Ascending aorta (tissue), 2 donors: Measurements from ENCODE around the gene MED15. TPM values are rescaled to one million over a fixed set of nuclear protein-coding genes. Genes with fewer than 3 reads are reported as not detected.

Experiments used
- DNase-seq, 2 donors: peaks; one replicate each; pipeline ENCODE4 v3.0.0-alpha.2; 2019; ENCODE audit warnings: low spot score in 2 of 2
- H3K27ac ChIP-seq, 2 donors: fragments of 200-600 bp; sonication (generic); one replicate each; pipeline ENCODE4 v1.5.1; 2016 to 2017; ENCODE audit warnings: mild to moderate bottlenecking in 1 of 2
- H3K27me3 ChIP-seq: fragments of 200-600 bp; sonication (generic); one replicate; pipeline ENCODE4 v1.5.1; 2017
- H3K36me3 ChIP-seq, 2 donors: fragments of 200-600 bp; sonication (generic); one replicate each; pipeline ENCODE4 v1.5.1; 2016
- H3K4me1 ChIP-seq, 2 donors: fragments of 200-600 bp; sonication (generic); one replicate each; pipeline ENCODE4 v1.5.1; 2016 to 2017; ENCODE audit warnings: mild to moderate bottlenecking in 1 of 2
- H3K4me3 ChIP-seq, 2 donors: fragments of 200-600 bp; sonication (generic); one replicate each; pipeline ENCODE4 v1.5.1; 2016 to 2017; ENCODE audit warnings: mild to moderate bottlenecking in 1 of 2
- H3K9me3 ChIP-seq, 2 donors: fragments of 200-600 bp; sonication (generic); one replicate each; pipeline ENCODE4 v1.5.1; 2016
- intact Hi-C: fragments of 100-400 bp; cut with DNase I; formaldehyde crosslinking; loops from one replicate; pipeline ENCODE4 v1.15.1; 2023
- total RNA-seq: library from RNA; depleted of rRNA; stranded (reverse); fragments of >200 nt; gene quantifications from one replicate; pipeline ENCODE4 v1.1.0, GENCODE V29; 2016
- TF ChIP-seq, protein P1 (sequence below), 3 experiments: fragments of 200-600 bp in 2 of 3; fragments of 450-650 bp in 1 of 3; sonication (generic) in 2 of 3; IDR thresholded peaks; one replicate each; pipeline ENCODE4 v1.5.1; 2016 to 2019; ENCODE audit warnings: antibody characterized with exemption in 3 of 3, mild to moderate bottlenecking in 1 of 3, moderate library complexity in 1 of 3

The MED15 gene
- total RNA-seq, 1 donor from 2014 or later = 204 TPM

DNA sequence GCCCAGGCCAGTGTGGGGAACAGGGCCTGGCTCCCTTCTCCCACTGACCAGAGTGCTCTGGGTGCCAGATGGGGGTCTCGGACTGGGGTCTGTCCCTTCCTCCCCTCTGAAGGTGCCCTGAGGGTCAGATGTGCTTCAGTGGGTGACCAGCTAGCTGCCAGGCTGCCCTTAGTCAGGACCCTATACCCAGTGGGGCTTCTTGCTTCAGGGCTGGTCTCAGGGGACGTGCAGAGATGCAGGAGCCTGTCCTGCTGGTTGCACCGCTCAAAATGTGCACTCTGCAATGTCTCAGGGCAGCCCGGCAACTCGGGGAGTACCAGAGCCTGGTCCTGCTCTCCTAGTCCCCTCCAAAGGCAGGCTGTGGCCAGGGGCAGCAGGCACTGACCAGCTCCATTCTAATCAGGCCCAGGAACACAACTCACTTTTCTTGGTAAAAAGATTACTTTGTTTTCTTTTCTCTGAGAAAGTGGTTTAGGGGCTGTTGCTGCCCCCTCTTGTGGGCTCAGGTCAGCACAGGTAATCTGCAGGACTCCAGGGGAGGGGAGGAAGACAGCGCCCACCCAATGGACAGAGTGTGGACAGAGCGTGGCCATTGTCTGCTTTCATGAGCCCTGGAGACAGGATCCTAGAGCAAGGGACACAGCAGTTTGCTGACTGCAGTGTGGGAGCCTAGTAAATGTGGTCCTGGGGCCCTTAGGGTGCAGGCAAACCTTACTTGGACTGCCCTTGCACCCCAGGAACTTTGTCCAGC is 80.9 kb downstream of the MED15 start:
- no peaks in the 10 kb centered on the region for H3K9me3 ChIP-seq
- H3K4me1 ChIP-seq = no peaks in the 10 kb centered on the region
- peaks cover 41 to 46% of the 10 kb centered on the region in 2 donors for H3K36me3 ChIP-seq
- intact Hi-C loops = no loop called here
- TF ChIP-seq, protein P1, sequence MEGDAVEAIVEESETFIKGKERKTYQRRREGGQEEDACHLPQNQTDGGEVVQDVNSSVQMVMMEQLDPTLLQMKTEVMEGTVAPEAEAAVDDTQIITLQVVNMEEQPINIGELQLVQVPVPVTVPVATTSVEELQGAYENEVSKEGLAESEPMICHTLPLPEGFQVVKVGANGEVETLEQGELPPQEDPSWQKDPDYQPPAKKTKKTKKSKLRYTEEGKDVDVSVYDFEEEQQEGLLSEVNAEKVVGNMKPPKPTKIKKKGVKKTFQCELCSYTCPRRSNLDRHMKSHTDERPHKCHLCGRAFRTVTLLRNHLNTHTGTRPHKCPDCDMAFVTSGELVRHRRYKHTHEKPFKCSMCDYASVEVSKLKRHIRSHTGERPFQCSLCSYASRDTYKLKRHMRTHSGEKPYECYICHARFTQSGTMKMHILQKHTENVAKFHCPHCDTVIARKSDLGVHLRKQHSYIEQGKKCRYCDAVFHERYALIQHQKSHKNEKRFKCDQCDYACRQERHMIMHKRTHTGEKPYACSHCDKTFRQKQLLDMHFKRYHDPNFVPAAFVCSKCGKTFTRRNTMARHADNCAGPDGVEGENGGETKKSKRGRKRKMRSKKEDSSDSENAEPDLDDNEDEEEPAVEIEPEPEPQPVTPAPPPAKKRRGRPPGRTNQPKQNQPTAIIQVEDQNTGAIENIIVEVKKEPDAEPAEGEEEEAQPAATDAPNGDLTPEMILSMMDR (IDR thresholded peaks at IDR 0.05) = no peak
- no peak for DNase-seq
- H3K4me3 ChIP-seq = no peak overlapping the region
- no peak overlapping the region for H3K27ac ChIP-seq
- no peaks in the 10 kb centered on the region for H3K27me3 ChIP-seq

DNA sequence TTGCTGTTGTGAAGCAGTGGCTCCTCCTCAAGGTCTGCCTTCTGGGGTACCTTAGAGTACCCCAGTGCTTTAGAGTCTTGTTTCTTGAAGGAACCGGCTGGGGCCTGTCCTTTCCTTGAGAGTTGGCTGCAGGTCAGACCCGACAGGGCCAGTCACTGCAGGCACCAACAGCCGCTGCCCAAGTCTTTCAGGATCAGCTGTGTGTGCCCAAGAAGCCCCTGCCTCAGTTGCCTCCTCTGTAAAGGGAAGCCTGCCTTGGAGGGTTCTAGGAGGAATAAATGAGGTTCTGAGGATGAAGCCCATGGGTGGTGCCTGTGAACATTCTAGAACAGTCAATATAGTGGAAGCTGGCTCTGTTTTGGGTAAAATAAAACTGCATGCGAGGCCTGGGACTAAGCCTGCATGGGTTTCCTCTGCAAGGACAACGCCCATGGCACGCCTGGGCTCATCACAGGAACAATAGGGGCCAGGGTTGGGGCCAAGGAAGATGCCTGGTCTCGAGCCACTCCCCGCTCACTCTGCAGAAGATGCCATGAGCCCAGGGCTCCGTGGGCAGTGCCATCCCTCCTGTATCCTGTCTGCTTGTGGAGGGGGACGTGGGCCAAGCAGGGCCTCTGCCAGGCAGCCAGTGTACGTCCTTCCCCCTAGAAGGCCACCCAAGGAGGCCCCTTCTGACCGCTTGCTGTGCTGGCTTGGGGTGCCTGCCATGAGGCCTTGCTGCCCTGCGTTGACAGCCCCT is 81.6 kb downstream of the MED15 start:
- Histone ChIP-seq H3K9me3 (no peaks in the 10 kb centered on the region), H3K27me3 (no peaks in the 10 kb centered on the region), H3K4me1 (no peaks in the 10 kb centered on the region), H3K36me3 (peaks cover 33 to 38% of the 10 kb centered on the region in 2 donors), H3K4me3 (no peak overlapping the region), H3K27ac (no peak overlapping the region)
- no peak for DNase-seq
- TF ChIP-seq, protein P1 (IDR thresholded peaks at IDR 0.05) = no peak
- intact Hi-C loops = no loop called here

DNA sequence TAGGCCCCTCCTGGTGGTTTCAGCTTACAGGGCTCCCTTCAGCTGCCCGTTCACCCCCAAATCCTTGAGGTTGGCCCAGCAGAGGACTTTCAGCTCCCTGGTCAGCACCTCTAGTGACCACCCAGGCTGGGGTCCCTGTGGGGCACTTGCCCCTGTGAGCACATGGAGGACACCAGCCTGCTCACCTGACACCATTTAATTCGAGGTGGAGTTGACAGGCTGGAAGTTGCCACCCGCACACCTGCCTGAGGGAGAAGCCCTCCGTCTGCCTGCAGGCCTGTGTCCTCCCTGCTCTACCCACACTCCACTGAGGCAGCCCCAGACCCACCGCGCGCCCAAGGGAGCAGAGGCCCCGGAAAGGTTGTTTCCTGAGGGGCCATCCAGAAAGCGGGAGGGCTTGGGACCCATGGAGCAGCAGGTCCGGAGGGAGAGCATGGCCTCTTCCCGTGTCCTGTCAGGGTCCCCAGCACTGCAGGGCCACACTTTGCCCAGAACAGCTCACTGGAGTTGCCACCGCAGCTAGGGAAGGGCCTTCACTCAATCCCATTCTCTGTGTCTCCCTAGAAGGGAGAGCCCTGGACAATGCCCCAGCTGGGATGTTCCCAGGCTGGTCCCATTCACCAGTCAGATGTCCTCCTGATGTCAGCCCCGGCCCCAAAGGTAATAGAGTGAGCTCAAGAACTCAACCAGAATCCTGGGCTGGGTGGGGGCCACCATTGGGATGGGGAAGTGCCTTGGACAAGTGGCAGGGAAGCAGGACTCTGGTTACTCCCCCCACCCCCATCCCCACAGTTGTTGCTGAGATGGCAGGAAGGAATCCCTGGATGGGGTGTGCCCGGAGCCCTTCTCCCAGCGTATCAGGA is 82.4 kb downstream of the MED15 start:
- DNase-seq = no peak
- Histone ChIP-seq H3K27me3 (no peaks in the 10 kb centered on the region), H3K27ac (no peak overlapping the region), H3K4me1 (no peaks in the 10 kb centered on the region), H3K4me3 (no peak overlapping the region), H3K9me3 (no peaks in the 10 kb centered on the region), H3K36me3 (peaks cover 25 to 30% of the 10 kb centered on the region in 2 donors)
- TF ChIP-seq, protein P1 (IDR thresholded peaks at IDR 0.05) = no peak
- intact Hi-C loops = no loop called here

DNA sequence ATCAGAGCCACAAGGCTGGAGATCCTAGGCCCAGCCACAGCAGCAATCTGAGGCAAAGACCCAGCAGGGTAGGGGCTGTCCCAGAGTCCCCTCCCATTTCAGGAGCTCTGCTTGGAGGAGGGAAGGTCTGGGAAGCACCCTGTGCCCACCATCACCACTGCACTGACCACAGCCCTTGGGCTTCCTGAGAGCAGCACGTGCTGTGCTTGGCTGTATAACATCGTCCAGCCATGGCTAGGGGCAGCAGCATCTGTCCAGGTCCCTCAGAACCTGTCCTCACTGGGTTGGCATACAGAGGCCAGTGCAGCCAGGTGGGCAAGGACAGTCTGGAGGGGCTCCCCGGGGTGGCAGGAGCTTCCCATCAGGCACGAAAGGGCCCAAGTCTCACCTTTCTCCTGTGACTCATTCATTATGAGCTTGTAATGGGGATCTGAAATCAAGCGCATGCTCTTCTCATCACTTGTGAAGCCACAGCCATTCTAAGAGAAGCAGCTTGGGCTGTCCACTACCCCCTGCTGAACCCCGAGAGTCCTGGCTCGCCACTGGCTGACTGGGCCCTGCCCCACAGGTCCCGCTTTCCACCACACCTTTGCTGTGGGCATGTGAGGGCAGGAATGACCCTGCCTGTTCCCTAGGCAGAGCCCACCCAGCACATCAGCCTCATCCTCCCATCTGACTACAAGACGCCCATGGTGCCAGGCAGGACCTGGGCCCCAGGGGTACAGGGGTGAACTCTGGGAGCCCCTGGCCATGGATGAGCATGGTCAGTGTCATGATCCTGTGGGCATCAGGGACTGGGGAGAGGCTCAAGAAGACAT is 83.3 kb downstream of the MED15 start:
- Histone ChIP-seq H3K9me3 (no peaks in the 10 kb centered on the region), H3K4me1 (no peaks in the 10 kb centered on the region), H3K36me3 (peaks cover 17 to 21% of the 10 kb centered on the region in 2 donors), H3K27ac (no peak overlapping the region), H3K4me3 (no peak overlapping the region), H3K27me3 (no peaks in the 10 kb centered on the region)
- TF ChIP-seq, protein P1 (IDR thresholded peaks at IDR 0.05) = no peak
- no peak for DNase-seq
- intact Hi-C loops = no loop called here

DNA sequence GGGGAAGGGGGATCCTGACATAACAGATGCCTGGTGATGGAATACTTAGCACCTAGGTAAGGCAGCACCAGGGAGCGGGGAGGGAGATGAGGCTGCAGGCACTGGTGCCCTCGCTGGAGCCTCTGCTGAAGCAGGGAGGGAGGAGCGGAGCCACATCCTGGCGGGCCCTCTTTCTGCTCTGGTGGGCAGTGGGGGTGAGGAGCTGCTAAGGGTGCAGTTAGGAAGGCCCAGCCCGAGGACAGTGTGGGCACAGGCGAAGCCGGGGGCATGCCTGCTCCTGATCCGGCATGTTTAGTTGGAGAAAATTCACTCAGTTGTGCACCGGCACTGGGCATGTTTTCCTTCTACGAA is 83.9 kb downstream of the MED15 start:
- Histone ChIP-seq H3K9me3 (no peaks in the 10 kb centered on the region), H3K4me3 (no peak overlapping the region), H3K27ac (no peak overlapping the region), H3K36me3 (peaks cover 11 to 16% of the 10 kb centered on the region in 2 donors), H3K27me3 (no peaks in the 10 kb centered on the region), H3K4me1 (no peaks in the 10 kb centered on the region)
- no peak for DNase-seq
- TF ChIP-seq, protein P1 (IDR thresholded peaks at IDR 0.05) = no peak
- intact Hi-C loops = no loop called here
